ENCODE measurements around the gene TCF12. TPM values are rescaled to one million over a fixed set of nuclear protein-coding genes. Genes with fewer than 3 reads are reported as not detected.

TCF12 gene
- polyA plus RNA-seq, 1 donor (not counting 4 experiments of a cell fraction or from before 2014, with no cell fraction given), result 48.3 TPM

DNA sequence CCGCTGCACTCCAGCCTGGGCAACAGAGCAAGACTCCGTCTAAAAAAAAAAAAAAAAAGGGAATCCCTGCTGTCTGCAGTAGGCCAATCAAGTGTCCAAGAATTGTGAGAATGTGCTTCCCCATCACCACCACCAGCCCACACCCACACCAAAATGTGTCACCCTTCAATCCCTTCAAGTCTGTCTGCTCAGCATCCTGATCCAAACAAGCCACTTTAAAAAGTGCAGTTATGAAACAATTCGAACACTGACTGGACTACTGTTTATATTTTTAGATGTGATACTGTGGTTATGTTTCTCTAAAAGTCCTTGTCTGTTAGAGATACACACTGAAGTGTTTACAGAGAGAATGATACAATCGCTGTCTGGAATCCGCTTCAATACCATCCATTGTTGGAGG lies 379.8 kb downstream of the TCF12 start:
- H3K4me2 ChIP-seq (ENCODE audit: control insufficient read depth, extremely low read depth, insufficient read depth, low read depth, low read length), result no peak overlapping the region
- H3K4me3 ChIP-seq (ENCODE audit: control insufficient read depth in 2 of 3, extremely low read depth in 1 of 3, insufficient read depth in 2 of 3, low read depth in 1 of 3, low read length in 3 of 3), result no peak overlapping the region
- no peaks in the 10 kb centered on the region for H3K9me3 ChIP-seq (ENCODE audit: control insufficient read depth, low read depth, low read length)
- no peaks in the 10 kb centered on the region for H3K9me1 ChIP-seq (ENCODE audit: control insufficient read depth, extremely low read depth, insufficient read depth, low read length)
- no peaks in the 10 kb centered on the region for H3K4me1 ChIP-seq (ENCODE audit: control insufficient read depth, extremely low read depth, insufficient read depth, low read length)
- no peak for TF ChIP-seq EZH2 (IDR thresholded peaks at IDR 0.05; ENCODE audit: low read length)
- TF ChIP-seq, protein P1, sequence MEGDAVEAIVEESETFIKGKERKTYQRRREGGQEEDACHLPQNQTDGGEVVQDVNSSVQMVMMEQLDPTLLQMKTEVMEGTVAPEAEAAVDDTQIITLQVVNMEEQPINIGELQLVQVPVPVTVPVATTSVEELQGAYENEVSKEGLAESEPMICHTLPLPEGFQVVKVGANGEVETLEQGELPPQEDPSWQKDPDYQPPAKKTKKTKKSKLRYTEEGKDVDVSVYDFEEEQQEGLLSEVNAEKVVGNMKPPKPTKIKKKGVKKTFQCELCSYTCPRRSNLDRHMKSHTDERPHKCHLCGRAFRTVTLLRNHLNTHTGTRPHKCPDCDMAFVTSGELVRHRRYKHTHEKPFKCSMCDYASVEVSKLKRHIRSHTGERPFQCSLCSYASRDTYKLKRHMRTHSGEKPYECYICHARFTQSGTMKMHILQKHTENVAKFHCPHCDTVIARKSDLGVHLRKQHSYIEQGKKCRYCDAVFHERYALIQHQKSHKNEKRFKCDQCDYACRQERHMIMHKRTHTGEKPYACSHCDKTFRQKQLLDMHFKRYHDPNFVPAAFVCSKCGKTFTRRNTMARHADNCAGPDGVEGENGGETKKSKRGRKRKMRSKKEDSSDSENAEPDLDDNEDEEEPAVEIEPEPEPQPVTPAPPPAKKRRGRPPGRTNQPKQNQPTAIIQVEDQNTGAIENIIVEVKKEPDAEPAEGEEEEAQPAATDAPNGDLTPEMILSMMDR (optimal IDR thresholded peaks at IDR 0.05 in 1 of 3, IDR thresholded peaks at IDR 0.05 in 1 of 3, conservative IDR thresholded peaks at IDR 0.05 in 1 of 3; ENCODE audit: extremely low read depth in 1 of 3, insufficient read depth in 2 of 3, low read length in 3 of 3), result no peak
- H3K27ac ChIP-seq (ENCODE audit: control insufficient read depth, insufficient read depth, low read length), result no peak overlapping the region
- peaks cover 0 to 2% of the 10 kb centered on the region in 2 experiments for H3K36me3 ChIP-seq (ENCODE audit: control insufficient read depth in 2 of 2, extremely low read depth in 1 of 2, insufficient read depth in 2 of 2, low read length in 2 of 2)
- FAIRE-seq (no peak), DNase-seq (ENCODE audit: low read depth, low spot score) (no peak)
- H4K20me1 ChIP-seq (ENCODE audit: control insufficient read depth, extremely low read depth, insufficient read depth, low read length), result no peaks in the 10 kb centered on the region
- H3K27me3 ChIP-seq (ENCODE audit: control insufficient read depth, extremely low read depth, insufficient read depth, low read length), result no peaks in the 10 kb centered on the region
- H3K79me2 ChIP-seq (ENCODE audit: control insufficient read depth, insufficient read depth, low read length), result no peaks in the 10 kb centered on the region
- no peak overlapping the region for H2AFZ ChIP-seq (ENCODE audit: control insufficient read depth, low read length)
- H3K9ac ChIP-seq (ENCODE audit: control insufficient read depth, extremely low read depth, insufficient read depth, low read length), result no peak overlapping the region
- dilution Hi-C loops (cut with MboI; ENCODE audit: extremely low pct_ligation_motif_present, low sequenced_read_pairs), result no loop called here

DNA sequence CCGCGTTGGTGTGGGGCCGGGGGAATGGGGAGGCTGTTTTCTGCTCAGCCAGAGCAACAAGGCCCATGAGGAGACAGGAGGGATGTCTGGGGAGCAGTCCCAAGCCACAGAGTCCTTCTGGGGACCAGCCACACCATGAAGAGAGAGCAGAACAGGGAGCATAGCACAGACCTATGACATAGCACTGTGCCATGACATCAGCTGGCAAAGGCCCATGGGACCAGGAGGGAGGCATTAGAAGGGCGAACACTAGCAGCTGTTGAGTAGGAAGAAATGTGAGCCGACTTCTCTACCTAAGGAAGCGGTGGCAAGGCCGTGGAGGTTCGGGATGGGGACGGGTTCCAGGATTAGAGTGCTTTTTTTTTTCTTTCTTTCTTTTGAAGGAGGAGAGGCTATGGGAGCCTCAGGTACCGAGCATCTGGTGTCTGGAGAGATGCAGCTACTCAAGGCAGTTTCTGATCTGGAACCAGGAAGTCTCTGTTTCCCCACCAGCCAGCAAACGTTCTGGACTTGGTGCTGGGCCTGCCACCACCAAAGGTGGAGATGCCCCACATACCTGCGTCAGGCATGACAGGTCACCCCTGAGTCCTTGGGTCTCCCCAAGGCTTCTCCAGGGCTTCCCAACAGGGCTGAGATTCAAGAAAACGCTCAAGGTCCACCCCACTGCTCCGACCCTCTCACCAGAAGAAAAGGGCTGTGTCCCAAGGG lies 380.6 kb downstream of the TCF12 start:
- Histone ChIP-seq H3K9me1 (ENCODE audit: control insufficient read depth, extremely low read depth, insufficient read depth, low read length) (no peaks in the 10 kb centered on the region), H3K27ac (ENCODE audit: control insufficient read depth, insufficient read depth, low read length) (no peak overlapping the region), H3K4me2 (ENCODE audit: control insufficient read depth, extremely low read depth, insufficient read depth, low read depth, low read length) (no peak overlapping the region), H3K4me1 (ENCODE audit: control insufficient read depth, extremely low read depth, insufficient read depth, low read length) (no peaks in the 10 kb centered on the region), H4K20me1 (ENCODE audit: control insufficient read depth, extremely low read depth, insufficient read depth, low read length) (no peaks in the 10 kb centered on the region), H3K9ac (ENCODE audit: control insufficient read depth, extremely low read depth, insufficient read depth, low read length) (no peak overlapping the region), H3K79me2 (ENCODE audit: control insufficient read depth, insufficient read depth, low read length) (no peaks in the 10 kb centered on the region), H2AFZ (ENCODE audit: control insufficient read depth, low read length) (no peak overlapping the region), H3K36me3 (ENCODE audit: control insufficient read depth in 2 of 2, extremely low read depth in 1 of 2, insufficient read depth in 2 of 2, low read length in 2 of 2) (peaks cover 0 to under 1% of the 10 kb centered on the region in 2 experiments), H3K4me3 (ENCODE audit: control insufficient read depth in 2 of 3, extremely low read depth in 1 of 3, insufficient read depth in 2 of 3, low read depth in 1 of 3, low read length in 3 of 3) (no peak overlapping the region), H3K27me3 (ENCODE audit: control insufficient read depth, extremely low read depth, insufficient read depth, low read length) (no peaks in the 10 kb centered on the region), H3K9me3 (ENCODE audit: control insufficient read depth, low read depth, low read length) (no peaks in the 10 kb centered on the region)
- dilution Hi-C loops (cut with MboI; ENCODE audit: extremely low pct_ligation_motif_present, low sequenced_read_pairs), result no loop called here
- no peak for FAIRE-seq
- no peak for DNase-seq (ENCODE audit: low read depth, low spot score)
- TF ChIP-seq EZH2 (IDR thresholded peaks at IDR 0.05; ENCODE audit: low read length), result no peak
- TF ChIP-seq, protein P1 (optimal IDR thresholded peaks at IDR 0.05 in 1 of 3, IDR thresholded peaks at IDR 0.05 in 1 of 3, conservative IDR thresholded peaks at IDR 0.05 in 1 of 3; ENCODE audit: extremely low read depth in 1 of 3, insufficient read depth in 2 of 3, low read length in 3 of 3), result no peak

All from keratinocyte (primary cell).